Kidney tubule cell (primary cell): ENCODE measurements around the gene PRKCZ.
"Not testable (repeated sequence)": the region's sequence is repeated elsewhere in the genome, so short reads cannot be mapped to it uniquely, and the experiment has no call there.

Experiments
- DNase-seq: peaks from one replicate; pipeline ENCODE4 v3.0.0-alpha.2; 2018; ENCODE audit warnings: low spot score

The PRKCZ gene

DNA sequence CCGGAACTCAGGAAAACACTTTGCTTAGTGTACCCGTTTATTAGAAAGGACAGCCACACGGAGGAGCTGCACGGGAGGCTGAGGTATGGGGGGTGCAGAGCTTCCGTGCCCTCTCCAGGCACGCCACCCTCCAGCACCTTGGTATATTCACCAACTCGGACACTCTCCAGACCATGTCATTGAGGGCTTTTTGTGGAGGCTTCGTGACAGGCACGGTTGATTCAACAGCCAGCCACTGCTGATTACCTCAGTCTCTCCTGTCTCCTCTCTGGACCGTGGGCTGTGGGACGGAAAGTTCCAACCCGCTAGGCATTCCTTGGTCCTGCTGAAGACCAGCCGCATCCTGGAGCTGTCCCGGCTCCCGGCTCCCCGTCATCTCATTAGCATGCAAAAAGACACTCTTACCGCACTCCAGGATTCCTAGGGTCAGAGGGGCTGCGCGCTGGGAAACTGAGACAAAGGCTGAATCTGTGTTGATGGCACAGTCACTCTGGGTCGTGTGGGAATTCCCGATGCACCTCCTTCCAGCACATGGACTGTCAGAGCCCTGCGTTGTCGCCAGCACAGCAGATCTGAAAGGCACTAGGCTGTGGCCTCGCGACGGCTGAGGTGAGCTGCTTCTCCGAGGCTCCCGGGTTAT, 65.6 kb downstream of the PRKCZ start:
- DNase-seq: no peak

- no peak for DNase-seq
Measured at GRCh38 chr1:2119886-2120285, 69.7 kb downstream of the PRKCZ start.

GRCh38 chr1:2121101-2121691, 71.0 kb downstream of the PRKCZ start:
- DNase-seq: no peak

- DNase-seq: not testable (repeated sequence)
Measured at GRCh38 chr1:2121794-2122193, 71.6 kb downstream of the PRKCZ start.

GRCh38 chr1:2124446-2125198, 74.4 kb downstream of the PRKCZ start:
- no peak for DNase-seq

DNA sequence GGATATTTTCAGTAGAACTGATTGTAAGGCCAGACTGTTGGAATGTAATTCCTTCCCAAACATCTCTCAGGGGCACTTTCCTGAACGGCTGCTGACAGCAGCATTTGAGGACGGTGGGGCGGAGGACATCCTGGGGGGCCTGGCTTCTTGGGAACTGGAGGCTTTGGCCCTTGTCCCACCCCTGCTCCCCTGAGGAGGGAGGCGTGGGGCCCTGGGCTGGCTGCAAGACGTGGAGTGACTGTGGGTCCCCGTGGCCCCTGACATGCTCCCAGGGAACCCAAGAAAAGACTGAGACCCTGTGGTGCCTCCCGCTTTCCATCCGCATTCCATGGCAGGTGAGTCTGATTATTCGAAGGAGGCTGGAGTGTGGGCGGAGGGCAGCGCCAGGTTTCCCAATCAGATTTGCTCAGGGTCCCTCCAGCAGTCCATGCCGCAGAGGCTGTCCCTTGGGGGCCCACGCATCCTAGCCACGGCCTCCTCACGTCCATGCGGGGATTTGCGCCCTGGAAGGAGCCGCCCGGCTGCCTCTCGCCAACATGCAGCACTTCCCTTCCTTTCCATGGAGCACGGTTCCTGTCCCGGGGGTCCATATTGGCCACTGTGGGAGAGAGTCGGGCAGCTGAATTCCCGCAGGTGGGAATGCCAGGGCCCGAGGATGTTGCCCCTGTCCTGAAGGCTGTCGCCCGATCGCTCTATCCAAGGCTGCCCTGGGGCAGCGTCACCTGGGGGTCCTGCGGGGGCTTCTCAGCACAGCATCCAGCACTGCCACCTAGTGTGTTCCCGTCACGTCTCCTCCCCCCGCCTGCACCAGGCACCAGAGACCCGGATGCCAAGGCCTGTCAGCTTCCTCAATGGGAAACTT, 75.4 kb downstream of the PRKCZ start:
- DNase-seq: no peak

DNA sequence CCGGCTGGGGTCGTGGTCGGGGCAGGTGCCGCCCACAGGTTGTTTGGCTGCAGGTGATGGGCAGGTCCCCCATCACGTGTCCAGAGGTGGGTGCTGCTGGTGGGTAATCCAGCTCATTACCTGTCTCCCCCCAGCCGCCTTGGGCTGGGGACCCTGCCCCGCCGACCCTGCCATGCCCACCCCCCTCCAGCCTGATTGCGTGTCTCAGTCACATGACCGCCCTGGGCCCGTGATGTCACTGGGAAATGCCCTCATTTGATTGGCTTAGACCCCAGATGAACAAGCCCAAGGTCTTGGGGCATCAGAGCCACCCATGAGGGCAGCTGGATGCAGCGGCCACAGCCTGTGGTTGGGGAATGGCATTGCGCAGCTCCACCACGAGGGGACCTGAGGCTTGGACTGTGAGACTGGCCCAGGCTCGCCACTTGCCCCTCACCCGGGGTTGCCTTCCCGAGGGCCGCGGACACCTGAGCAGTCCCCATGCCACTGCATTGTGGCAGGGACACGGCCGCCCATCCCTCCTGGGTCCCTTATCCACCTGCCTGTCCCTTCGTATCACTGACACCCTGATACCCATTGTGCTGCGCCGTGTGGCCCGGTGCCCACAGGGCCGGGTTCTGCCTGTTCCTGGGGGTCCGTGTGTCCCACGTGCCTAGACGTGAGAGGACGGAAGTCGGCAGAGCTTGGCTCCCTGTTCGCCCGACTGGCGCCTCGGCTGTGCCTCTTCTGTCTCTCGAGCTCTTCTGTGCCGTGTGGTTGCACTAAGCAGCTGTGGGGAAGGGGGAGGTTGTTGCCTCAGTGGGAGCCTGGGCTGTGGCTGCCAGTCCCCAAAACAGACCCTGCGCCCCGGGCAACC, 76.3 kb downstream of the PRKCZ start:
- DNase-seq: no peak

DNA sequence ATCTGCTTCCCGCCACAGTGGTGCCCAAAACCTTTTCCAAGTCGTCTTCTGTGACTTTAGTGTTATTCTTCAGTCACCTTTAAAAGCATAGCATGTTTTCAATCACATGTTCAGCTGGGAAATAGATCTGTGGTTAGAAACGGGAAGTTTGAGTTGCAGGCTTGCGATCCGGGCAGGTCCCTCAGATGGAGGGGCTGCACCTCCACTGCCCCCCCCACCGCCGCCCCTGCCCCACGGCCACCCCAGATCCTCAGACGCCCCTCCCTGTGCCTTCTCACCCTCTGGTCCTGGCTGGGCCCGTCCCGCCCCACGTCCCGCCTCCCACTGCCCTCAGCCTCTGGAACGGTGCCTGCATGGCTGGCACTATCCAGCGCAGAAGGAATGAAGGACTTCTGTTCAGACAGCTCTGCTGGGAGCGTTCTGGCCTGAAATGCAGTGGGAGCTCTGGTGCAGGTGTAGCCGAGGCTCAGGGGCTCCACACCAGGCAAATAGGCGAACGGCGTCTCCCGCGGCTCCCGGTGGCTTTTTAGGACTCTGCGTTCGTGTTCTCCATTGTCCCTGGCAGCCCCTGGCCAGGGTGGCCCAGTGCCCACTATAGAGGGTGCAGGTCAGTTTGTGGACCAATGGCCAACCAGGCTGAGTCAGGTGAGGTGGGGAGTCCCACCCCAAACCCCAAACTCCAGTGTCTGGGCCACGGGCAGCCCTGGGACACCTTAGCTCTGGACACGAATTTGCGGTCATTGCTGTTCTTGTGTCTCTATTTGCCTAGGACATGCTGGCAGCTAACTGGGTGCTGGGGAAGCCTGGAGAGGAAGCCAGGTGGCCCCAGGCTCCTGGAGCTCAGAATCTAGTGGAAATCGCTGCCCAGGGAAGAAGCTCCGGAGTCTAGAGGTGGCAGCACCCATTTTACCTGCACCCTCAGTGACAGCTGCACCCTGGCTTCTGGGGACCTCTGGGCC, 77.3 kb downstream of the PRKCZ start:
- DNase-seq: no peak

DNA sequence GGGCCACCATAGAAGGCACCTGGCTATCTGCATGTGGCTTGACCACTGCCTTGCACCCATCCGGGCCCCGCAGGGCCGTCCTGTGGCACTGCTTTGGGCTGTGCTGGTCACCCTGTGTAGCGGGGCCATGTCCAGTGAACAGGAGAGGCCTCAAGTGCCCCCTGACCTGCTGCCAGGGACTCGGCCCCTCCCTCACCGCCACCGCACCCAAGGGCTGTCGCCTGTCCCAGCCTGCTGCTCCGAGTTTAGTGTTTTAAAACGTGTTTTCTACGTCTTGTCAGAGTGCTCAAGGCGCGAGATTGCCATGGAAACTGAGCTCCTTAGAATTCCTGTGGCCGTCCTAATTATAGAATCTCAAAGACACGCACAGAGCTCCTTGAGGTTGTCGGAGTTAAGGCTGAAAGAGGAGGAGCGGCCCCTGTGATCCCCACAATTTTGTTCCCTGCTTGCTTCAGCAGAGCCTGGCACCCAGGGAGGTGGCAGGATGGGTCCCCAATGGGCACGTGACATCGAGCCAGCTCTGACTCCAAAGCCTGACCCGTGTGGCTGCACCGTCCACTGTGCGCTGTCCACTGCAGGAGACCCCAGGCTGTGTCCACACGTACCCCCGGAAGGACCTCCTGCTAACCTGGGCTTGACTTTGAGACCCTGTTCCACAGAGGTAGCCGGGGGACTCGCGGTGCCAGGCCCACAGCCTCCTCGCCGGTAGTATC, 78.1 kb downstream of the PRKCZ start:
- no peak for DNase-seq

DNA sequence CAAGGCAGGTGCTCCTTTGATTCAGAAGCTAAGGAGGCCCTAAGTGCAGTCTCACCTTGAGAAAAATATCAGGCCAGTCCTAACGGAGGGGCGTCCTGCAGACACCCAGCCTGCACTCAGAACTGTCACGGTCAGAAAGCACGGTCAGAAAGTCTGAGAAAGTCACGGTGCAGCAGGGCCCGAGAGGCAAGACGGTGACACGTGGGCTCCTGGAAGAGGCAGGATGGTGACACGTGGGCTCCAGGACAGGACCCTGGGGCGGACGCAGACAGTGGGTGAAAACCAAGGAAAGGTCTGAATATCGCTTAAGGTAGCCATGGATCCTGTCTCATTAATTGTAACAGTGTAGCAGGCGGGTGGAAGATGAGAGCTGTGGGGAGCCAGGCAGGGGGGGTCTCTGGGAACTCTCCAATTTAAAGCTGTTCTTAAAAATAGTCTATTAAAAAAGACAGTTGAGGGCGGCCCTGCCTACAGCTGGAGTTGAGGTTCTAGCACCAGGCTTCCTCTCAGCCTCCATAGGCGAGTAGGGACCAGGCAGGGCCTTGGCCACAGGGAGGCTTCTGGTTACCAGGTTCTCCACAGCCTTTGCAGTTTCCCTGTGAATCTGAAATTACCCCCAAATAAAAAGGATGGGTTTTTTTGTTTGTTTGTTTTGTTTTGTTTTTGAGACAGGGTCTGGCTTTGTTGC, 79.2 kb downstream of the PRKCZ start:
- no peak for DNase-seq

GRCh38 chr1:2130156-2130555, 79.9 kb downstream of the PRKCZ start:
- no peak for DNase-seq

GRCh38 chr1:2130871-2131289, 80.7 kb downstream of the PRKCZ start:
- DNase-seq: no peak

DNA sequence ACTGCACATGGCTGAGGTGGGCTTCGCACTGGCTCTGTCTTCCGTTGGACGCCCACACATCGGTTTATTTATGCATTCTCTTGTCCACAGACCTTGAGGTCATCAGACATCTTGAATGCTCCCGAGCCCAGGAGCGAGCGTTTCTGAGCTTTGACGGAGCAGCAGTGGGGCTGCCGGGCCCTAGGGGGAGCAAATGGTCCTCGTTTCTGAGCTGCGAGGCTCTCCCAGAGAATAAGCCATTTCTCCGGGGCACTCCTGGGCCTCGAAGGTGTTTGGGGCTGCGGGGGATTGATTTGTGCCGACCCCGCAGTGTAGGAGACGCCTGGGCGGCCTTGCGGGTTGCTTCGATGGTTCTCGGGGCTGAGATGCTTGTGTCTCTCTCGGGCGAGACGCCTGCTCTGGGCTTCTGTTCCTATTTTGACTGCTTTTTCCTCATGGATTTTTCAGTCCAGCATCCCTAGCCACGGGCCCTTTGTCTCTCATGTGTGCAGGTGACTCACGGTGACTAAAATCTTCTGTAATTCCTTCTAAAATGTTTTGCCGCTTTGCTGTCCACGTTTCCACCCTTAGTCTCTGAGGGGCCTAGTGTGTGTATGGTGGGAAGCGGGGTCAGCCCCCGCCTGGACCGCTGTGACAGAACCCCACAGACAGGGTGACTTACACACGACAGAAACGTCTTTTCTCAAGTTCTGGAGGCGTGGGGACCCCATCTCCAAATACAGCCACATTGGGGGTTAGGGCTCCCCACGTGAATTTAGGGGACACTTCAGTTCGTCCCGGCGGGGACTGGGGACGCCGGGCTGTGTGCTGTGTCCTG, 82.2 kb downstream of the PRKCZ start:
- peak; percentile 82 for DNase-seq

GRCh38 chr1:2133039-2133878, 83.0 kb downstream of the PRKCZ start:
- peak; percentile 89 for DNase-seq

- no peak for DNase-seq
Measured at GRCh38 chr1:2133879-2134215, 83.6 kb downstream of the PRKCZ start.

- no peak for DNase-seq
Measured at GRCh38 chr1:2134266-2134620, 84.0 kb downstream of the PRKCZ start.

GRCh38 chr1:2134621-2135307, 84.6 kb downstream of the PRKCZ start:
- DNase-seq: no peak
